Inferior parietal cortex (tissue), 1 donor: ENCODE measurements around the gene ABHD6.
"Not testable (repeated sequence)": the region's sequence is repeated elsewhere in the genome, so short reads cannot be mapped to it uniquely, and the experiment has no call there.

Source experiments
- DNase-seq: peaks from one replicate; pipeline ENCODE4 v3.0.0-alpha.2; 2016; ENCODE audit errors: extremely low spot score

The ABHD6 gene

DNA sequence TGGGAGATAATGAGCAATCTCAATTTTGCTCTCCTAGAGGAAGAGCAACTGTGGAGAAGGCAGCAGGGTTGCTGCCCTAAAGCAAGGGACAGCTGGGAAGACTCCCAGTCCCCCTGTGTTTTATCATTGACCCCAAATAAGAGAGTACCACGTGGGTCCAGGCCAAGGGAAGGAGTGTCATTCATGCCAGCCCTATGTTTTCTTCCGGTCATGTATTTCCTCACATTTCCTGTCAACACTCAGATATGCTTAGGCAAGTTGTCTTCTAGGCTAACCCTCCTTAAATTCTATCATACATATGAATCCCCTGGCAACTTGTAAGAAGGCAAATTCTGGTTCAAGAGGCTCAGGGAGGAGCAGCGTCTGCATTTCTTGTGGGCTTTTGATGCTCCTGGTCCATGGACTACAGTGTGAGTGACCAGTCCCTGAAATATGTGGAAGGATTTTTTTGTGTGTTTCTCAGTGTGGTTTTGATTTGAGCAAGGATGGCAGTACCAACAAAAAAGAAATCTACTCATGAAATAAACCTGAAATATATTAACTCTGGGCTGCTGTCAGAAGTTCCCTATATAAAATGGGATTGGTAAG is 36.5 kb downstream of the ABHD6 start:
- DNase-seq, result no peak

- no peak for DNase-seq
Observed at GRCh38 chr3:58281069-58281468, 43.5 kb downstream of the ABHD6 start.

- DNase-seq, result no peak
Observed at GRCh38 chr3:58285334-58285733, 47.7 kb downstream of the ABHD6 start.

- peak; percentile 70 for DNase-seq
Observed at GRCh38 chr3:58287354-58287753, 49.8 kb downstream of the ABHD6 start.

DNA sequence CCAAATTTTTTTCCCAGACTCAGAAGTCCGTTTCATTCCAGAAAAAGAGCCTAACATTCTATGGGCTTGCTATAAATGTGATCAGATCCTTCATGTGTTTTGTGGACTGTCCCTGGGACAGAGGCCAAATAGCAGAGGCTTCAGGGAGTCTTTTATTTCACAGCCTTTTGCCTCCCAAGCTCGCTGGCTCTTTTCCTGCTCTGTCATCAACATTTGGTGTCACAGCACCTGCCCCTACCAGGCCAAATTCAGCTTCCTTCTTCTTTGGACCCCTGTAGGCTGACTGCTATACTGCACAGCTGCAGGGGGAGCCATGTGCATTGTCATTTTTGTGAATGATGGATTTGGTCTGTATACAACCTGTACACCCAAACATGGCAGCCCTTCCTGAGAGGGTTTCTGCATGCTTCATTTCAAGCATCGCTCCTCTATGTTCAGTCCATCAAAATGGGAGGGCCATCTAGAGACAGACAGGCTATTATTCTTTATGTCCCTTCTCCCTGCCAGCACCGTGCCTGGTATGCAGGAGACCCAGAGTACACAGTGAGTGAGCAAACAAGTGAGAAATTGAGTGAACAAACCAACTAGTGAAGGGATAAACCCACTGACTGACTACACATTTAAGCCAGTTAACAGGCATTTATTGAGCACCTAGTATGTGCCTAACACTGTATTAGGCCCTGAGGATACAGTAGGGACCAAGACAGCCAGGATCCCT is 50.6 kb downstream of the ABHD6 start:
- DNase-seq, result no peak

GRCh38 chr3:58288964-58289613 is 51.5 kb downstream of the ABHD6 start:
- DNase-seq, result not testable (repeated sequence)

DNA sequence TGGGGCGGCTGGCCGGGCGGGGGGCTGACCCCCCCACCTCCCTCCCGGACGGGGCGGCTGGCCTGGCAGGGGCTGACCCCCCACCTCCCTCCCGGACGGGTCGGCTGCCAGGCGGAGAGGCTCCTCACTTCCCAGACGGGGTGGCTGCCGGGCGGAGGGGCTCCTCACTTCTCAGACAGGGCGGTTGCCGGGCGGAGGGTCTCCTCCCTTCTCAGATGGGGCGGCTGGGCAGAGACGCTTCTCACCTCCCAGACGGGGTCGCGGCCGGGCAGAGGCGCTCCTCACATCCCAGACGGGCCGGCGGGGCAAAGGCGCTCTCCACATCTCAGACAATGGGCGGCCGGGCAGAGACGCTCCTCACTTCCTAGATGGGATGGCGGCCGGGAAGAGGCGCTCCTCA is 52.9 kb downstream of the ABHD6 start:
- not testable (repeated sequence) for DNase-seq

GRCh38 chr3:58291671-58292338 is 54.2 kb downstream of the ABHD6 start:
- no peak for DNase-seq

DNA sequence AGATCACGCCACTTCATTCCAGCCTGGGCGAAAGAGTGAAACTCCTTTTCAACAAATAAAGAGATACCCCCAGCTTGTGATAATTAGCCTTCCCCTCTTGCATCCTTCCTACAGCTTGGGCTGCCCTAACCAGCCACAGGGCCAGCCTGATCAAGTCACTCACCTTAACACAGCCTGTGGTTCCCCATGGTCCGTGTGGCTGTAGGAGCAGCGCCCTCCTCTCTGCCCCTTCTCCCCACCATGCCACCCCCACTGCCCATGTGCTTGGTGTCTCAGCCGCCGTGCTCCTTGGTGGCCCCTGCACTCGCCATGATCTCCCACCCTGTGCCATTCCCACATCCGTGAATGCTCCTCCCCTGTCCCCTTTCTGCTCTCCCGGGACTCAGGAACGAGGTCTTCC is 55.3 kb downstream of the ABHD6 start:
- DNase-seq, result no peak

DNA sequence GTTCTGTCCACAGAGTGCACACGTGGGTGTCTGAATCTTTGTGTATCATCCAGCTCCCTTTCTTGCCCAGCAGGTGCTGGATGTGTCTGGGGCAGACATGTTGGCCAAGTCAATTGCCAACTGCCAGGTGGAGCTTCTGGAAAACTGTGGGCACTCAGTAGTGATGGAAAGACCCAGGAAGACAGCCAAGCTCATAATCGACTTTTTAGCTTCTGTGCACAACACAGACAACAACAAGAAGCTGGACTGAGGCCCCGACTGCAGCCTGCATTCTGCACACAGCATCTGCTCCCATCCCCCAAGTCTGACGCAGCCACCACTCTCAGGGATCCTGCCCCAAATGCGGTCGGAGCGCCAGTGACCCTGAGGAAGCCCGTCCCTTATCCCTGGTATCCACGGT is 55.9 kb downstream of the ABHD6 start:
- no peak for DNase-seq

GRCh38 chr3:58296269-58296668 is 58.7 kb downstream of the ABHD6 start:
- peak; percentile 88 for DNase-seq

- DNase-seq, result no peak
Observed at GRCh38 chr3:58296843-58297242, 59.3 kb downstream of the ABHD6 start.

GRCh38 chr3:58298190-58298589 is 60.6 kb downstream of the ABHD6 start:
- no peak for DNase-seq

DNA sequence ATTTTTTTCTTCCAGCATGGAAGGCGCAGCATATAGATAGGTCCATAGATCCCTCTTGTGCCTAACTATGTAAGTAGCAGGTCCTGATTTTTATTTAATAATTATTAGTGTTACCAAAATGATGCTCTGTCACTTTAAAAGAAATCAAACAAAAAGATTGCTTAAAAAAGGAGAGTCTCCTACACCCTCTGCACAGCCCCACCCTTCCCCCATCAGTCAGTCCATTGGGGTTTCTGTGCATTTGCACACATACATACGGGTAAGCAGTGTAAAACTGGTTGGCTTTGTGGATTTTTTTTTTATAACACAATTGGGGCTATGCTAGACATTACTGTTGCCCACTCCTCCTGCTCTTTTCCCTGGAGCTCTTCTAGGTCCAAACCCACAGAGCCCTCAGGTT is 61.5 kb downstream of the ABHD6 start:
- no peak for DNase-seq

DNA sequence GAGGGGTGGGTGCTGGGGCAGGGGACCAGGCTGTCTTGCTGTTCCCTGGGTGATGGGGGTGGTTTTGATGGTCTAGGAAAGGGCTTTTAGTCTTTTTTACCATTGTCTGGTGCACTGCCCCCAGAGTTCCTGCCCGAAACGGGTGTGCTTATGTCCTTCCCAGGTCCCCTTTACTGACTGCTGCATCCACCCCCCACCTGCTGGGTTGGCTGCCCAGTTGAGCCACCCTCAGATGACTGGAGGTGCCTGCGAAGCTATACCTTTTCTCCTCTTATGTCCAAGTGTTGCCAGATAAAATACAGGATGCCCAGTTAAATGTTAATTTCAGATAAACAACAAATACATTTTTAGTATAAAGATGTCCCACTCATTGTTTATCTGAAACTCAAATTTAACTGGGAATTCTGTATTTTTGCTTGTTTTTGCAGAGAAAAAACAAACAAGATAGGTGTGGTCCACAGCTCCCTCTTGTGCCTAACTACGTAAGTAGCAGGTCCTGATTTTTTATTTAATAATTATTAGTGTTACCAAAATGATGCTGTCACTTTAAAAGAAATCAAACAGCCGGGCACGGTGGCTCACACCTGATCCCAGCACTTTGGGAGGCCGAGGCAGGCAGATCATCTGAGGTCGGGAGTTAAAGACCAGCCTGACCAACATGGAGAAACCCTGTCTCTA is 62.4 kb downstream of the ABHD6 start:
- DNase-seq, result peak; percentile 66

DNA sequence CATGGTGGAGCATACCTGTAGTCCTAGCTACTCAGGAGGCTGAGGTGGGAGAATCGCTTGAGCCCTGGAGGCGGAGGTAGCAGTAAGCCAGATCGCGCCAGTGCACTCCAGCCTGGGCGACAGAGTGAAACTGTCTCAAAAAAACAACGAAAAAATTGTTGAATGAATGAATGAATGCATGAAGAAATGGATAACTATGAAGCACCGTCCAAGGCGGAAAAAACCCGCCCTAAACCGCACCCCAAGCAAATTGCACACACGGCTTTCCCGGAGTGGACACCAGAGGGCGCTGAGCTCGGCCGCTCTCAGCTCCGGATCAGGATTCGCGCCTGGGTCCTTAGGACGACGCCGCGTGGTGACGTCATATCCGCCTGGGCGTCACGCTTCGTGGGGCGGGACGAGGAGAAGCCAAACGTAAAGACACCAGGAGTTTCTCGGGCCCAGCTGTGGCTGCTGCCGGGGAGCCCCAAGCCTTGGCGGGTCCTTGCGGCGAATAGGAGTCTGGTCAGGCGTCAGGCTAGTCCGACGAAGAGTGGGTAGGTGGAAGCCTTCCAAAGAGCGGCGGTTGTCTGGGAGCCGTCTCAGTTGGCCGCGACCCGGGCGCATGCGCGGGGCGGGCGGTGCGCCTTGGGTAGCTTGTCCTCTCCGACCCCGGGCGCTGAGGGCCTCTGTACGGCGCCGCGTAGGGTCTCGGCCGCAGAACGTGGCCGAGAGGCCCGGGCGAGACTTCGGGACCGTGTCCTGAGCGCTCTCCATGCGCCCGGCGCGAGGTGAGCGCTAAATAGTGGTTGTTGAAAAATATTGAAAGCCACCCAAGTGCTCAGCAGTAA is 68.5 kb downstream of the ABHD6 start, which contains the start of the genes HTD2 and RPP14:
HTD2 (plus strand) TSS at position 639 of the 830 bp plus-strand sequence. CDS start 11,094 bp downstream, outside the sequence.
RPP14 (plus strand) TSS at position 364 of the 830 bp plus-strand sequence. CDS start 4,085 bp downstream, outside the sequence.
- DNase-seq, result peak; percentile 98

- no peak for DNase-seq
Observed at GRCh38 chr3:58307639-58308215, 70.1 kb downstream of the ABHD6 start.

GRCh38 chr3:58308728-58309127 is 71.1 kb downstream of the ABHD6 start:
- no peak for DNase-seq

- no peak for DNase-seq
Observed at GRCh38 chr3:58317811-58318210, 80.2 kb downstream of the ABHD6 start.

DNA sequence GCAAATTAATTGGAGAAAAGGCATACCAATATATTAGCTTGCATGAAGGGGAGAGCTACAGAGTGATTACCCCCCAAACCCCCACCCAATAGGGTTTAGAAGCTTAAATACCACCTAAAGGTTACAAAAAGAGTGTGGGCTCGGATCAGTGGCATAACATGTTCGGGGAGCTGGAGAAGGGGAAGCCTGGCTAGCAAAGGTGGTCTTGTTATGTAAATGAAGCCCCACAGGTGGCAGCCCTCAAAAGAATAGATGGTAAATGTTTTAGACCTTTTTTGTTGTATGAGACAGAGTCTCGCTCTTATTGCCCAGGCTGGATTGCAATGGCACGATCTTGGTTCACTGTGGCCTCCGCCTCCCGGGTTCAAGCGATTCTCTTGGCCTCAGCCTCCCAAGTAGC is 84.2 kb downstream of the ABHD6 start:
- no peak for DNase-seq
